ENCODE measurements around the gene RBM33.

The RBM33 gene

DNA sequence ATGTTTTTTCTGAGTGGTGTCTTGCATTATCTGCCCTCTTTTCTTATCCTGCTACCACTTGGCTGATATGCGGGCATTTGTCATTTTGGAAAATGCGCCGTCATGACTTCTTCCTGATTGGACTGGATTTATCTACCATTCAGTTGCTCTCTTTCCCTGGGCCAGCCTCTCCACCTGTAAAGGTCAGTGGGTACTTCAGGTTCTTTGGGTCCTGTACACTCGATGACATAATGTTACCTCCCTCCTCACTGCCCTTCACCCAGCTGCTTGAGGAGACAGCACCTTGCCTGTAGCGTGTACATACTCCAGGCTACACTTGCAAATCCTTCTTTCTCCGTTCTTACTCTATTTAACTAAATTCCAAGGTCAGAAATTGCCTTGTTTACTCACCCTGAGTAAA is 83.7 kb downstream of the RBM33 start:
- DNase-seq (ENCODE audit: low spot score): no peak

DNA sequence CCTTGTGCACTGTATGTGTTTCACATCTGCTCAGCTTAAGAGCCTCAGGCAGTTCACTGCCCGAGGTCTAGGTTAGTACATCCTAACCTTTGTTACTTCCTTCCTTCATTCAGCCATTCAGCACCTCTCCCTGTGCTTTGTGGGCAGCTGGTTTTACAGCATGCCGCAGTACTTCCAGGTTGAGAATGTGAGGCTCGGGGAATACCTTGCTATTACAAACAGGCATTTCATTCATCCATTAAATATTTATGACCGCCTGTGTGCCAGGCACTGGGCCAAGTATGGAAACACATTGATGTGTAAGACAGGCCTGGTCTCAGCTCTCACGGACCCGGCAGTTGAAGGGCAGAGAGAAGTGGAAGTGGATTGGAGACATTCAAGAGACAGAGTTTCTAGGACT is 85.4 kb downstream of the RBM33 start:
- peak; percentile 4 for DNase-seq (ENCODE audit: low spot score)

DNA sequence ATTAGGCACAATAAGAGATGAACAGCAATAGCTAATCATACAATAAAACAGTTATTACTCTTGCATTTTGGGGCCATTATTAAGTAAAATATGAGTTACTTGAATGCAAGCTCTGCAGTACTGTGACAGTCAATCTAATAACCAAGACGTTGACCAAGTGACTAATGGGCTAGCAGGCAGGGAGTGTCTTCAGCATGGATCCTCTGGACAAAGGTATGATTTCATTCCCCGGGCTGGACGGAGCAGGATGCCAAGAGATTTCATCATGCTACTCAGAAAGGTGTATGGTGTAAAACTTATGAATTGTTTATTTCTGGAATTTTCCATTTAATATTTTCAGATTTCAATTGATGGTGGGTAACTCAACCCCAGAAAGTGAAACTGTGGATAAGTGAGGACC is 86.9 kb downstream of the RBM33 start:
- DNase-seq (ENCODE audit: low spot score): no peak

DNA sequence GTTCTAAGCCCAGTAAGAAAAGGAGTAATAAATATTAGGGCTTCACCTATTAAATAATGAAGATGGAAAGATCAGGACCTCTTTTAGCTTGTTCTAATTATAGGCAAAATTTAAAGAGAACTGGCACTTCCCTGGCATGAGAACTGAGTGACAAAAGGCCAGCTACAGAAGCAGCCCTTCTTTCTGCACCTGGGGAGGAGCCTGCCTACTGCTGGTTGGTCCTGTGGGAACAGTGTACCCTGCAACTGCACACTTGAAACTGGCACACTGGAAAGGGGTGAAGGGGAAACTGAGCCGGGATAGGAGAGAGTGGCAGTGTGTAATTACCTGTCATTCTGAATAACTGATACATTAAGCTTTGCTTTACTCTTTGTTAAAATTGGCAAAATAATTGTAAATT is 87.4 kb downstream of the RBM33 start:
- DNase-seq (ENCODE audit: low spot score): no peak

DNA sequence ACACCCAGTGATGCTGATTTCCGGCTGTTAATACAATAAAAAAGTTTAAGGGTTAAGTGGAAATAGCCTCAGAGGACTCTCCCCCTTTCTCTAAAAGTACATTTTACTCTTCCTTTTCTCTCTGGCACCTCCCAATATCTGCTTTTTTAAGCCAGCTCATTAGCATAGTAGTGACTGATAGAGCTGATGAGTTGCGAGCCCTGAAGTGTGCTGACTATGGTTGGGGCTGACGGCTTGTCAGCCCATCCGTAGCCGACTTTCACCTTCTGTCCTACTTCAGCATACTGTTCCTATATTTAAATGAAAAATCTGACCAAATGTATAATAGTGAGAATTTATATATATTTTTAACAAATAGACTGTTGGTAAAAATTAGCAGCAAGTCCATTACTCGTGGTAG is 87.8 kb downstream of the RBM33 start:
- DNase-seq (ENCODE audit: low spot score): no peak

DNA sequence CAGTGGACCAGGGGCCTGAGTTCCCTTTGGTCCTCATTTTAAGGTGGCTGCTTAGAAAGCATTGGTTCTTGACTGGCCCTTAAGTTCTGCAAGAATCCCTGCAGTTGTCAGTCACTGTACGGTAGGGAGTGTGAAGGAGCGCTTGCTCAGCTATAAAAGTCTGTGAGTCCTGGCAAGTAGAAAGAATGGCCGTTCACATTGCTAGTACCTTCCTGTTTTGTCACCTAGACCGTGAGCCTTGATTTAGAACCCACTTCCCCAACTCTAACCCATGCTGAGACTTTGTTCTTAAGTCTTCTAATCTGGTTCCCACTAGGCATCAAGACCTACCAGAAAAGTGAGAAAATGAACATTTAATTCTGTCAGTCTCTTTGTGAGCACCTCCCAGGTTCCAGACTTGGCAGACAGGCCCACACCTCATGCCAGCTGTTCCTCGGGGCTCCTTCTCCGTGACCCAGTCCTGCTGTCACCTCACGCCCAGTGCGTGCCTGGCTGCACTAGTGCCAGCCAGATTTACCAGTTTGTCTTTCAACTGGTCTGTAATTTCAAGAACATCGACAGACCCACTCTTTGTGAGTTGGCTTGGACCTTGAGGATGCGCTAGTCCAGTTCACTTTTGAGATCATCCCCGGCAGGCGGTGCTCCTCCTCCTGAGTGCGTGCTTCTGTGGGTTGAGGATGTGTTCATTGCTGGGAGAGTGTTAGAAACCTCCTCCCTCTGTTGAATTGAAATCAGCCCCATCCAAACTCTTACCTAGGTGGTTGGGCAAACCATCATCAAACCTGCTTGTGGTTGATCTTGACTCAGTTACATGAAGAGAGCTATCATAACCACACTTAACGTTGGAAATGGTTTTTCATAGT is 89.4 kb downstream of the RBM33 start:
- no peak for DNase-seq (ENCODE audit: low spot score)

DNA sequence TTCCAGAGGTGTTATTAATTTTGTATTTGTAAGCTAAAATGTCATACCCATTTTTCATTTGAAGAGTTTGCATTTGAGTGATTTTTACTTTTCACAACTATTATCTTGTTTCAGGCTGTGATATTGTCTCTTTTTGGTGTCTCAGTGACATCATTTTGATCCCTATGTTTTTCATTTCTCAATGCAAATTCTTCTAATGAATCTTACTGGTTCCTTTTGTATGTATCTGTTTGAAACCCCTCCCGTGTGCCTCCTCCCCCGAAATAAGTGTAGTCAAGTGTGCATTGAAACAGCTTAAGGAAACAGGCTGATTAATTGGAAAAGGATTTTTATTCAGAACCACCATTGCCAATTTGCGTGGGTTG is 90.0 kb downstream of the RBM33 start:
- no peak for DNase-seq (ENCODE audit: low spot score)

DNA sequence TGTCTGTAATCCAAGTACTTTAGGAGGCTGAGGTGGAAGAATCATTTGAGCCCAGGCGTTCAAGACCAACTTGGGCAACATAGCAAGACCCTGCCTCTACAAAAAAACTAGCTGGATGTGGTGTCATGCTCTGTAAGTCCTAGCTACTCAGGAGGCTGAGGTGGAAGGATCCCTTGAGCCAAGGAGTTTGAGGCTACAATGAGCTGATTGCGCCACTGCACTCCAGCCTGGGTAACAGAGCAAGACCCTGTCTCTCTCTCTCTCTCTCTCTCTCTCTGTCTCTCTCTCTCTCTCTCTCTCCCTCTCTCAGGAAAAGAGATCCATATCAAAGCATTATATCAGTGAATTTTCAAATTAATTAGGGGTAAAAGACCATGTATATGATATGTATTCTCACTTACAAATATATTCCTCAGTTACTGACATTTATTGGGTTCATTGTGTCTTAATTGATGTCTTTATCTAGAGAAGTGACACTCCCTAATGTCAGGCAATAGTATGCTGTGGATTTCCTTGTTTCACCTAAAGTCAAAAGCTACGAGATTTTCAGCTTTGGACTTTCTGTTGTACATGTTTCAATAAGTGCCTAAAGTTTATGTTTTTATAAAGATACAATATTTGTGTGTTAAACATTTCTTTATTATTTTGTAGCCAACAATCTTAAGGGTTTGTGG is 91.1 kb downstream of the RBM33 start:
- no peak for DNase-seq (ENCODE audit: low spot score)

DNA sequence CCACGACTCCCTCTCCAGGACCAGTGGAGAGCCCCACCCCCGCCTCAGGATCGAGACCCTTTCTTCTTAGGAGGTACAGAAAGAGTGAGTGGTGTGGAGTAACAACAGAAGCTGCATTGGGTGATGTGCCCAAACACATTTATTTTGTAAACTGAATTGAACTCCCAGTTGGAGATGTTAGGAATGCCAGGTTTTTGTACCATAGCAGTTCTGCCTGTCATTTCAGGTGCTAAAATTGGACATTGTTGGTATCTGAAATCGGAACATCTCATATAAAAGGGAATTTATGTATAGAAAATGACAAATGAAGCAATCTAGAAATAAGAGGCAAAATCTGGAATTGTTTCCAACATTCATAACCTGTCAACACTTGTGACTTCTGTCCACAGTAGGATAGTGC is 93.1 kb downstream of the RBM33 start:
- no peak for DNase-seq (ENCODE audit: low spot score)

DNA sequence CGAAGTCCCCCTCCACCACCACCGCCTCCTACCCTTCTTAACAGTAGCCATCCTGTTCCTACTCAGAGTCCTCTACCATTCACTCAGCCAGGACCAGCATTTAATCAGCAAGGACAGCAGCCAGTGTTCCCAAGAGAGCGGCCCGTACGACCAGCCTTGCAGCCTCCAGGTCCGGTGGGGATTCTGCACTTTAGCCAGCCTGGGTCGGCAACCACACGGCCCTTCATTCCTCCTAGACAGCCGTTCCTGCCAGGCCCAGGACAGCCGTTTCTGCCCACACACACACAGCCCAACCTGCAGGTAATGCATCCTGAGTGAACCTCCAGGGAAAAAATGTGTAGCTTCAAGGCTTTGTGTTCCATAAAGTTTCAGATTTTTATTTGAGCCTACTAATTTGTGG is 93.6 kb downstream of the RBM33 start:
- DNase-seq (ENCODE audit: low spot score): no peak

DNA sequence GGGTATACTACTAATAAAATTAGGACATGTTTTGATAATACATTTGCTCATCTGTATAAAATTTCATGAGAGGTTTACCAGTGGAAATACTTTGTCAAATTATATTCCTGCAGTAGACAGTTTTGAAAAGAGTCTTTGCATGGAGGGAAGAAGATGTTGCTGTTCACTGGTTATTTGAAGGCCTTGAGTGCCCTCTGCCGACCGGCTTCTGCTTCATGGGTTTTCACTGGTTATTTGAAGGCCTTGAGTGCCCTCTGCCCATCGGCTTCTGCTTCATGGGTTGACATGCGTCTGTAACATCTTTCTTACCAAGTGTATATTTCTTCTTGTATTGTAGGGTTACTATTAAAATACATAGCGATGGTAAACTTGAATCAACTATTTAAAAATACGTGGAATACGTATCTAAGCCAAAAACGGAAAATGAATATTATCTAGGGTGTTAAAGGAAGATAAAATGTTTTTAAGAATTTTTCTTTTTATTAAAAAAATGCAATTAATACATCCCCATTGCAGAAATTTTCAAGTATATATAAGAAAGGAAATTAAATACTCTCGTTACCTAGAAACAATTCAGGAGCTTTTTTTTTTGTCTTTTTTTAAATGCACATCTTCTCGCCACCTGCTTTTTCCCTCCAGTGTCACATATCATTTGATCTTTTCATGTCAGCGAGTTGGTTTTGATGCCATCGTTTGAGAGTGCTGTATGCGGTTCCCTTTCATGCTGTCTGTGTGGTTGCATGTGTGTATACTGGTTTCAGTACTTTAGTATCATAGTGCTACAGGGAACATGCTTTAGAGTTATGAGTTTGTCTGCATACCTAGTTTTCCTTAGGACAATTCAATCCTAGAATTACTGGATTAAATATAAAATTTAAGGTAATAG is 94.4 kb downstream of the RBM33 start:
- peak; percentile 20 for DNase-seq (ENCODE audit: low spot score)

DNA sequence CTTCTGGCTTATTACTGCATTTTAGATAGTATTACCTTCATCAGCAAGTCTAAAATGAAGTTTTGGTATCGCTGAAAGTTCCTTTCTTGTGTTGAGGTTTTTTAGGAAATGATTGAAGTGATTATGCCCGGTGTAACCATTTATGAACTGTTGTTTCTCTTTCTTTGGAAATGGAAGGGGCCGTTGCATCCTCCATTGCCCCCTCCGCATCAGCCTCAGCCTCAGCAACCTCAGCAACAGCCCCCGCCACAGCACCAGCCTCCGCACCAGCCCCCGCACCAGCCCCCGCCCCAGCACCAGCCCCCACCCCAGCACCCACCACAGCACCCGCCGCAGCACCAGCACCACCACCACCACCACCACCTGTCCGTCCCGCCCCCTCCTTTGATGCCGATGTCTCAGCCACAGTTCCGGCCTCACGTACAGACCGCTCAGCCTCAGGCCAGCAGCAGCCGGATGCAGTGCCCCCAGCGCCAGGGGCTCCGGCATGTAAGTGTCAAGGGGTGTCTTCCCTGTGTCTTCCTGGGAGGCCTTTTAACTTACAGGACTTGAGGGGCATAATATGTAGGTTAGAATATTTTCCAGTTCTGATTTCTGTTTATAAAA is 95.2 kb downstream of the RBM33 start:
- no peak for DNase-seq (ENCODE audit: low spot score)

DNA sequence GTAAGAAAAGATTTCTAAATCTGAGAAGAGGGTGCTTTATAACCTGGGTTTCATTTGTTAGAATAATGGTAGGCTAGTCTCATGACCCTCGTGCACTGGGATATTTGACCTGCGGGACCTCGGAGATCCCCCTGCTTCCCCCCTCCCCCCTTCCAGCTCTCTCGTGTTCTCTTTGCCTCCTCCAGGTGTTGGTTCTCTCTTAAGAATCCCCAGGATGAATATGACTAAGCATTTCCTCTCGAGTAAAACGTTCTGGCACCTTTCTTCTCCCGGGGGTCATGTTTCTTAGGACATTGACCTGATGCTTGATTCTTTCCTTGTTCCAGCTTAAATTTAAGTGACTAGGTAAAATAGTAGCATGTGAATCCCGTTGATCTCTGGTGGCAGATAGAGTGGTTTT is 96.6 kb downstream of the RBM33 start:
- no peak for DNase-seq (ENCODE audit: low spot score)

DNA sequence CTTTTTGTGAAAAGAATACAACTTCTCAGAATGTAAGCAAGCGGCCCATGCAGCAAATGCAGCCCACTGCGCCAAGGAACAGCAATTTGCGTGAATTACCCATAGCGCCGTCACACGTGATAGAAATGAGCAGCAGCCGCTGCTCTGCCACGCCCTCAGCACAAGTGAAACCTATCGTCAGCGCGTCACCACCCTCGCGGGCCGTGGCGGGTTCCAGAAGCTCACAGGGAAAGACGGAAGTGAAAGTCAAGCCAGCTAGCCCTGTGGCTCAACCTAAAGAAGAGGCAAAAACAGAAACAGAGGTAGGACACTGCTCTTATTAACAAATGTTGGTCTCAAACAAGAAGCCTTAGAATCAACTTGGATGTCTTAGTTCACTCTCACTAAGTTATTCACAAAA is 97.3 kb downstream of the RBM33 start:
- DNase-seq (ENCODE audit: low spot score): no peak

DNA sequence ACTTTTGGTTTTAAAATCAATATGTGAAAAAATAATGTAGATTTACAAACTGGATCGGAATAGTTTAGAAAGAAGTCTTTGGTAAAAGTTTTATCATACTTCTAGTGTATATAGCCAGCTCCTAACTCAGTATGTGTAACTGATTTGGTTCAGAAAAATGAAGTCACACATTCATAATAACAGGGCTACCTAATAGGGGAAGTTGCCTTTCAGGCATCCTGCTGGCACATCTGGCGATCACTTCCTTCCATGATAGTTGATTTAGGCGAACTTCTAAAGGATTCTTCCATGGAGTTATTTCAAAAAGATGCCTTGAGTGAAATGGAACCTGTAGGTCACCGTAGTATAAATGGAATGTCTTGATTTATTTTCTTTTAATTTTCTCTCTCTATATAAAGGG is 98.7 kb downstream of the RBM33 start:
- no peak for DNase-seq (ENCODE audit: low spot score)

DNA sequence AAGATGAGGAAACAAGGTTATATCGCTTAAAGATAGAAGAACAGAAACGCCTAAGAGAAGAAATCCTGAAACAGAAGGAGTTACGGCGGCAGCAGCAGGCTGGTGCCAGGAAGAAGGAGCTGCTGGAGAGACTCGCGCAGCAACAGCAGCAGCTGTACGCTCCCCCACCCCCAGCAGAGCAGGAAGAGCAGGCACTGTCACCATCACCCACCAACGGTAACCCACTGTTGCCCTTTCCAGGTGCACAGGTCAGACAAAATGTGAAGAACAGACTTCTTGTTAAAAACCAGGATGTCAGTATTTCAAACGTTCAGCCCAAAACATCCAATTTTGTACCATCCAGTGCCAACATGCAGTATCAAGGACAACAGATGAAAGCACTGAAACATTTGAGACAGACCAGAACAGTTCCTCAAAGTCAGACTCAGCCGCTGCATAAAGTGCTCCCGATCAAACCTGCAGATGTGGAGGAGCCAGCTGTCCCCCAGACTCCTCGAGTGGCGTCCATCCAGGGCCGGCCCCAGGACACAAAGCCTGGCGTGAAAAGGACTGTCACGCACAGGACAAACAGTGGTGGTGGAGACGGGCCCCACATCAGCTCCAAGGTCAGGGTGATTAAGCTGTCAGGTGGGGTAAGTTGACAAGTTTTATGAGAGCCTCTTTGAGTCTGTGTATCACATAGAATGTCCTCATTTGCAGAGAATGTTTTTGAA is 100.7 kb downstream of the RBM33 start:
- no peak for DNase-seq (ENCODE audit: low spot score)

DNA sequence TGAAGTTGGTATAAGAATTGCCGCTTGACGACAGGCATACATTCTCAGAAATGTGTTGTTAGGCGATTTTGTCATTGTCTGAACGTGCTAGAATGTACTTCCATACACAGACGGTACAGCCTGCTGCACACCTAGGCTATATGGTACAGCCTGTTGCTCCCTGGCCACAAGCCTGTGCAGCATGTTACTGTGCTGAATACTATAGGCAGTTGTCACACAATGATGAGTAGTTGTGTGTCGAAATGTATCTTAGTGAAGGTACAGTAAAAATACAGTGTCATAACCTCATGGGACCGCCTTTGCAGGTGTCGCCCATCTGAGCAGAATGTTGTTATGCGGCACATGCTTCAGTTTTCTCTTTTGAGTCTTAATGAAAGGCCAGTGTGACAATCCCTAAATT is 101.3 kb downstream of the RBM33 start:
- DNase-seq (ENCODE audit: low spot score): no peak

DNA sequence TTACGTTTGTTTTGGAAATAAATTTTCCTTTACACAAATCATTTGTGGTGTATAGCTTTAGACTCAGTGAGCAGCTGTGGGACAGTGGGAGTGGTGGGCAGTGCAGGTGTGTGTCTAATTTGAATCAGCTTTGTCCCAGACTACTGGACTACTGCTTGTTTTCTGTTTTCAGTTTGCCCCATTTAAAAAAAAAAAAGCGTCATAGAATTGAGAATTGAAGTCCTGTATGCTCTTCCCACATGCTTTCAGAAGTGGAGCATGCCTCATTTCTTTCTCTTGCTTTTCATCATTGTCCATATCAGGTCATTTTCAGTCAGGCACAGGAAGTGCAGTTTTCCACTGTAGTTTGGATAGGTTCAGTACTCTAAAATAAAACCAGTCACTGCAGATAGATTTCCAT is 101.7 kb downstream of the RBM33 start:
- DNase-seq (ENCODE audit: low spot score): no peak

DNA sequence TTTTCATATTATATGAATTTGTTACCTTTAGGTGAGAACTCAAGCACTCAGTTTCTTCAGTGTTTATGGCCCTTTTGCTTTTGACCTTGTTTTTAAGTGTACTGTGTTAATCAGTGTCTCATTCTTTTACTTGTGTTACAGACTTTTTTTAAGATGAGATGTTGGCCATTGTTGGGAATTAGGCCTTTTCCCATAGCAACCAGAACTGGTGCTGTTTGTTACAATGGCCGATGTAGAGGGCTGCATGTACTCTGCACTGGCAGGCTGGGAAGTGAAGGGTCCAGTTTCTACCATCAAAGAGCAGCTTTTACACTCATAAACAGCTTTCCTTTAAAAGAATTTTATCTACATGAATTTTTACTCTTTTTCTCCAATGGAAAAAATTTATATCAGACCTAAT is 102.7 kb downstream of the RBM33 start:
- DNase-seq (ENCODE audit: low spot score): no peak

DNA sequence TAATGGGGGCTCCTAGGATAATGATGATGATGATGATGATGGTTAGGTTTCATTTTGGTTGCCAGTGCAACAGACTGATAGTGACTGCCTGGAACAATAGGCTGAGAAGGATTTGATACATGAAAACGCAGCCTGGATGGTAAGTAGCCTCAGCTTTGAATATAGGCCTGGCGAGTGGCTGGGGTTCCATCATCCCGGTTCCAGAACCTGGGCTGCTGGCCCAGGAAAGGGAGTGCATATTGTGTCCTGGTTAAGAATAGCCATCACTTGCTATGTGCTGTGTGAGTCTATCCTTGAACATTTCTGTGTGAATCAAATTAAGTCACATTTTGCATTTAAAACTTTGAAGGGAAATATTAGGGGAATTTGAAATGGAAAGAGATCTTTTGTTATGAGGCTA is 105.1 kb downstream of the RBM33 start:
- no peak for DNase-seq (ENCODE audit: low spot score)

DNA sequence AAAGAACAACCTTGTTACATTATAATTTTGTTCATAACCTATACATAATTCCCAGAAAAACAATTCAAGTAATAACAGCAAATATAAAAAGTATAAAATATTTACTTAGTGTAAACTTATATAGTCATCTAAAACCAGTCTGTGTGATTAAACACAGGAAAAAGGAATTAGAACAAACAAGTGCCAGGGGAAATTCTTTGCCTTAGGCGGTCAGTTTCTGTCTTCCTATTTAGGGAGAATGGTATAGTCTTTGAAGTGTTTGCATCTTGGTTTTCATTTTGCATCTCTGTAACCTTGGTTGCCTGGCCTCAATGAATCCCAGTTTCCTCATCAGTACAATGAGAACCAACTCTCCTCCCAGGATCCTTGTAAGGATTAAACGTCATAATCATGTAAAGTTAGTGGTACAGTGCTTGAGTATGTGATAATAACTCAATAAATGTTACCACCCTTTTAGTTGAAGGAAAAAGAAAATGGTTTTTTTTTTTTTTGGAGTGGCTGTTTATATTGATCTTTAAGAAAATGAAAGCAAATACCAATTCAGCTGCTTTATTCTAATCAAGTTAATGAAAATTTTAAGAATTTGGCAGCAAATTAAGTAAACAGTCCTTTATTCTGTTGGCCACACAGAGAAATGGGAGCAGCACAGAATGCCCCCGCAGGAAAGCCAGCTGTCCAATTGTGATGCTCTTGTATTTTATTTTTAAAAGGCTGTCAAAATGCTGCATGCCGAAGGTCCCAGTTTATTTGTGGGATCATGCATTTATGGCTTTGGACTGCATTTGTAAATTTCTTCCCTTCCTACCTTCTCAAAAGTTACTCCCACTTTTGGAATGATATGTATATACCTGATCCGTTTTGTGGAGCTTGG is 106.0 kb downstream of the RBM33 start:
- no peak for DNase-seq (ENCODE audit: low spot score)

Measured in COLO829 (cell line).